Liver (tissue), 2 donors: ENCODE measurements around the gene CLASRP.

Experiments
- CTCF ChIP-seq: fragments of 150-350 bp; IDR thresholded peaks from 2 replicates; pipeline ENCODE4 v1.5.1; 2017; ENCODE audit warnings: improper control_type of control experiment, low read depth, low read length; ENCODE audit not compliant: missing input control
- MAX ChIP-seq: IDR thresholded peaks from 2 replicates; pipeline ENCODE4 v1.6.1; 2016; ENCODE audit warnings: antibody characterized with exemption
- YY1 ChIP-seq: IDR thresholded peaks from 2 replicates; pipeline ENCODE4 v1.6.1; 2016; ENCODE audit warnings: antibody characterized with exemption, mild to moderate bottlenecking
- donor health status: healthy.

GRCh38 chr19:45058622-45059159 is 19.8 kb downstream of the CLASRP start:
- TF ChIP-seq CTCF: no peak
- TF ChIP-seq MAX: no peak
- TF ChIP-seq YY1: no peak
